ENCODE data around the gene AVPR2.
A peak's percentile ranks its signal among the peaks of the same experiment; 100 is the strongest.

The AVPR2 gene

GRCh38 chrX:153937056-153937455 is 32.6 kb downstream of the AVPR2 start:
- no peak for DNase-seq (ENCODE audit: low read depth)
- no peak overlapping the region for H3K4me3 ChIP-seq (replicated peaks; ENCODE audit: low read depth, low read length)
- TF ChIP-seq CTCF (IDR thresholded peaks at IDR 0.05; ENCODE audit: low read length, missing control alignments): no peak

- TF ChIP-seq CTCF (IDR thresholded peaks at IDR 0.05; ENCODE audit: low read length, missing control alignments): peak; percentile 1
- no peak overlapping the region for H3K4me3 ChIP-seq (replicated peaks; ENCODE audit: low read depth, low read length)
- no peak for DNase-seq (ENCODE audit: low read depth)
Measured at GRCh38 chrX:153938226-153938786, 33.8 kb downstream of the AVPR2 start.

DNA sequence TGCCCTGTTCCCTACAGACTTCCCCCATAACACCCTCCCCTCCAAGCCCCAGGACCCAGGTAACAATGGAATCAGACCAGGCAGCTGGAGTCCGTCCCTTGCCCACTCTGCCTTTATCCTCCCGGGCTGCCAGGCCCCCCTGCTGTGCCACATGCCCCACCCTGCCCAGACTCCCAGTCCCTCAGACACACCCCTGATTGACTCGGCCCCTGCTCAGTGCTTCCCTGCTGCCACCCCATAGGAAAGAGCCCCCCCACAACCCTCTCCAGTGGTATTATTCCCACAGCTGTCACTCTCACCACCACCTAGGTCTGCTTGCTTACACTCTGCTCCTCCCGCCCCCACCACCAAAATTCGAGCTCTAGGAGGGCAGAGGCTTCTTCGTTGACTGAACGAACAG is 35.1 kb downstream of the AVPR2 start:
- no peak for TF ChIP-seq CTCF (IDR thresholded peaks at IDR 0.05; ENCODE audit: low read length, missing control alignments)

GRCh38 chrX:153941336-153942252 is 37.1 kb downstream of the AVPR2 start:
- no peak overlapping the region for H3K4me3 ChIP-seq (replicated peaks; ENCODE audit: low read depth, low read length)
- TF ChIP-seq CTCF (IDR thresholded peaks at IDR 0.05; ENCODE audit: low read length, missing control alignments): no peak
- no peak for DNase-seq (ENCODE audit: low read depth)

More for the DNA sequence above, 35.1 kb downstream of the AVPR2 start:
- H3K4me3 ChIP-seq (replicated peaks; ENCODE audit: low read depth, low read length): no peak overlapping the region
- no peak for DNase-seq (ENCODE audit: low read depth)

DNA sequence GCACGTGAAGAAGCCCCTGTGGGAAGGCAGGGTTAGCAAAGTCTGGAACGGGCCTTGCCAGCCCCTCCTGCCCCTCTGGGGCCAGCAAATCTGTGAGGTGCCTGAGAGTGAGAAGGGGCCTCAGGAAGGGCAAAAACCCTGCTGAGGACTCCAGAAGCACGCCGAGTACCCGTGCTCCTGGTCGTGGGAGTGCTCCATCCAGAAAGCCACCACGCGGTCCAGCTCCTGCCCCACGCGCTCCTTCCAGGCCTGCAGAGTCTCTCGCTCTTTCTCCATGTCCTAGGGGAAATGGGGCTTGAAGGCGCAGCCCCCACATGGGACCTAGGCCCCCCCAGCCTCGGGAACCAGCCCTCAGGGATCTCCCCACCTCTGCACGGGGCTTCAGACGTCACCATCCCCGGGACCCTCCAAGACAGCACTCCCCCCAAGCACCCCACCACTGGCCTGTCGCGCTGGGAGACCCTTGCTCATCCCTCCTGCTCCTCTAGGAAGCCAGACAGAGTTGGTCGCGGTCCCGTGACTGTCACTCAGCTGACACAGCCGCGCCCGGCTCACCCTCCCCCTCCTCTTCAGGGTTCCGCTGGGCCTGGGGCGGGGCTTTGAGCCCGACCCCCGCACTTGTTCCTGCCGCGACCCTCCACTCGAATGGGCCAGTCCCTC is 39.8 kb downstream of the AVPR2 start, which contains the start of gene RENBP:
Gene RENBP, minus strand, starts transcription at position 504 of the 660 bp plus-strand sequence. Its CDS starts 33 bp downstream, at position 471.
- H3K4me3 ChIP-seq (replicated peaks; ENCODE audit: low read depth, low read length): peak within 1 kb of the TSS; percentile 7
- TF ChIP-seq CTCF (IDR thresholded peaks at IDR 0.05; ENCODE audit: low read length, missing control alignments): no peak
- no peak for DNase-seq (ENCODE audit: low read depth)

- no peak for TF ChIP-seq CTCF (IDR thresholded peaks at IDR 0.05; ENCODE audit: low read length, missing control alignments)
- H3K4me3 ChIP-seq (replicated peaks; ENCODE audit: low read depth, low read length): no peak overlapping the region
- DNase-seq (ENCODE audit: low read depth): no peak
Measured at GRCh38 chrX:153944800-153945150, 40.3 kb downstream of the AVPR2 start.
